Cardiac muscle cell (in vitro differentiated cells and primary cell): ENCODE measurements around the gene GRIN1. TPM values are rescaled to one million over a fixed set of nuclear protein-coding genes. Genes with fewer than 3 reads are reported as not detected.
A peak's percentile ranks its signal among the peaks of the same experiment; 100 is the strongest.

Source experiments
- DNase-seq, 2 donors: peaks; one replicate each; pipeline versions ENCODE4 v3.0.0 to v3.0.0-alpha.2; 2010 to 2017; ENCODE audit warnings: low read depth in 1 of 2, low spot score in 1 of 2
- H3K27ac ChIP-seq: fragments of 200-600 bp; sonication (generic); 2 replicates; pipeline ENCODE4 v1.5.1; 2016
- H3K27me3 ChIP-seq: fragments of 200-600 bp; sonication (generic); 2 replicates; pipeline ENCODE4 v1.6.0; 2016; ENCODE audit warnings: control low read depth
- H3K36me3 ChIP-seq: fragments of 200-600 bp; sonication (generic); 2 replicates; pipeline ENCODE4 v1.5.1; 2016; ENCODE audit warnings: control low read depth
- H3K4me1 ChIP-seq: fragments of 200-600 bp; sonication (generic); 2 replicates; pipeline ENCODE4 v1.8.1; 2017; ENCODE audit warnings: low read depth, mild to moderate bottlenecking, mixed run types
- H3K4me3 ChIP-seq: fragments of 200-600 bp; sonication (generic); 2 replicates; pipeline ENCODE4 v1.5.1; 2016; ENCODE audit warnings: mild to moderate bottlenecking
- H3K9me3 ChIP-seq: fragments of 200-600 bp; sonication (generic); 2 replicates; pipeline ENCODE4 v1.5.1; 2017; ENCODE audit warnings: low read depth, mild to moderate bottlenecking, control low read depth
- CTCF ChIP-seq: IDR thresholded peaks from 2 replicates; pipeline ENCODE4 v1.5.1; 2012; ENCODE audit warnings: low read depth, mild to moderate bottlenecking, low read length
- polyA plus RNA-seq: library from polyadenylated mRNA; unstranded; fragments of >200 nt; fragmentation: Nextera tagmentation; extraction: Ambion mirVana; gene quantifications from 2 replicates; pipeline ENCODE4 v1.2.1, GENCODE V29; 2016
- total RNA-seq: library from RNA; depleted of rRNA; stranded (reverse); fragments of >200 nt; gene quantifications from 2 replicates; pipeline ENCODE4 v1.2.3, GENCODE V29; 2016

The GRIN1 gene
- total and polyA plus RNA-seq, 2 experiments from 2014 or later = 0.03 to 0.22 TPM

- H3K4me3 ChIP-seq = no peak overlapping the region
- no peak overlapping the region for H3K27ac ChIP-seq
- DNase-seq = peak in 1 of 2 donors; percentile 22
- H3K4me1 ChIP-seq = peaks cover 29% of the 10 kb centered on the region
- no peak for TF ChIP-seq CTCF
- no peaks in the 10 kb centered on the region for H3K9me3 ChIP-seq
- peaks cover 6% of the 10 kb centered on the region for H3K27me3 ChIP-seq
- H3K36me3 ChIP-seq = no peaks in the 10 kb centered on the region
Measured at GRCh38 chr9:137113385-137114159, 25.4 kb upstream of the GRIN1 start.

GRCh38 chr9:137114220-137114612, 24.7 kb upstream of the GRIN1 start:
- H3K27me3 ChIP-seq = peaks cover 6% of the 10 kb centered on the region
- no peaks in the 10 kb centered on the region for H3K9me3 ChIP-seq
- TF ChIP-seq CTCF = no peak
- H3K4me3 ChIP-seq = peak overlapping the region; percentile 34
- H3K27ac ChIP-seq = no peak overlapping the region
- no peaks in the 10 kb centered on the region for H3K36me3 ChIP-seq
- peak in 1 of 2 donors; percentile 11 for DNase-seq
- peaks cover 29% of the 10 kb centered on the region for H3K4me1 ChIP-seq

GRCh38 chr9:137114613-137115393, 24.2 kb upstream of the GRIN1 start, which contains the start of gene DPP7:
DPP7 (minus strand) TSS chr9:137114733; CDS start chr9:137114713, 20 bp downstream.
- no peak for TF ChIP-seq CTCF
- peak; percentile 49 to 67 for DNase-seq
- no peaks in the 10 kb centered on the region for H3K9me3 ChIP-seq
- no peaks in the 10 kb centered on the region for H3K36me3 ChIP-seq
- peak within 1 kb of the TSS; percentile 97 for H3K27ac ChIP-seq
- peaks cover 6% of the 10 kb centered on the region for H3K27me3 ChIP-seq
- peaks cover 29% of the 10 kb centered on the region for H3K4me1 ChIP-seq
- peak within 1 kb of the TSS; percentile 34 for H3K4me3 ChIP-seq

- Histone ChIP-seq H3K4me3 (no peak overlapping the region), H3K9me3 (no peaks in the 10 kb centered on the region), H3K27ac (peak overlapping the region; percentile 97), H3K36me3 (no peaks in the 10 kb centered on the region), H3K27me3 (peaks cover 6% of the 10 kb centered on the region), H3K4me1 (peaks cover 29% of the 10 kb centered on the region)
- DNase-seq = no peak
- no peak for TF ChIP-seq CTCF
Measured at GRCh38 chr9:137115394-137116026, 23.4 kb upstream of the GRIN1 start.

- TF ChIP-seq CTCF = no peak
- DNase-seq = no peak
- peaks cover 6% of the 10 kb centered on the region for H3K27me3 ChIP-seq
- peak overlapping the region; percentile 97 for H3K27ac ChIP-seq
- H3K4me1 ChIP-seq = peaks cover 29% of the 10 kb centered on the region
- no peak overlapping the region for H3K4me3 ChIP-seq
- H3K9me3 ChIP-seq = no peaks in the 10 kb centered on the region
- no peaks in the 10 kb centered on the region for H3K36me3 ChIP-seq
Measured at GRCh38 chr9:137116027-137116507, 22.9 kb upstream of the GRIN1 start.
